ENCODE results near the gene MLH1. TPM values are rescaled to one million over a fixed set of nuclear protein-coding genes. Genes with fewer than 3 reads are reported as not detected.
"Not testable (repeated sequence)": the region's sequence is repeated elsewhere in the genome, so short reads cannot be mapped to it uniquely, and the experiment has no call there.

MLH1 gene
- total and polyA plus RNA-seq, 7 donors = 9.0 to 60.3 (median 27.2) TPM

GRCh38 chr3:37052860-37053259 is 59.5 kb downstream of the MLH1 start:
- H3K27me3 ChIP-seq = no peaks in the 10 kb centered on the region
- H3K4me3 ChIP-seq = no peak overlapping the region
- intact Hi-C loops (cut with DNase I) = no loop called here
- no peaks in the 10 kb centered on the region for H3K9me3 ChIP-seq
- peak overlapping the region in 2 of 4 donors; percentile 69 to 70 for H3K27ac ChIP-seq
- peaks cover 0 to 36% (median 18%) of the 10 kb centered on the region in 4 donors for H3K4me1 ChIP-seq
- DNase-seq = no peak
- TF ChIP-seq POLR2A (IDR thresholded peaks at IDR 0.05) (no peak), EP300 (IDR thresholded peaks at IDR 0.05) (no peak), POLR2AphosphoS5 (IDR thresholded peaks at IDR 0.05) (no peak)
- TF ChIP-seq, protein P1, sequence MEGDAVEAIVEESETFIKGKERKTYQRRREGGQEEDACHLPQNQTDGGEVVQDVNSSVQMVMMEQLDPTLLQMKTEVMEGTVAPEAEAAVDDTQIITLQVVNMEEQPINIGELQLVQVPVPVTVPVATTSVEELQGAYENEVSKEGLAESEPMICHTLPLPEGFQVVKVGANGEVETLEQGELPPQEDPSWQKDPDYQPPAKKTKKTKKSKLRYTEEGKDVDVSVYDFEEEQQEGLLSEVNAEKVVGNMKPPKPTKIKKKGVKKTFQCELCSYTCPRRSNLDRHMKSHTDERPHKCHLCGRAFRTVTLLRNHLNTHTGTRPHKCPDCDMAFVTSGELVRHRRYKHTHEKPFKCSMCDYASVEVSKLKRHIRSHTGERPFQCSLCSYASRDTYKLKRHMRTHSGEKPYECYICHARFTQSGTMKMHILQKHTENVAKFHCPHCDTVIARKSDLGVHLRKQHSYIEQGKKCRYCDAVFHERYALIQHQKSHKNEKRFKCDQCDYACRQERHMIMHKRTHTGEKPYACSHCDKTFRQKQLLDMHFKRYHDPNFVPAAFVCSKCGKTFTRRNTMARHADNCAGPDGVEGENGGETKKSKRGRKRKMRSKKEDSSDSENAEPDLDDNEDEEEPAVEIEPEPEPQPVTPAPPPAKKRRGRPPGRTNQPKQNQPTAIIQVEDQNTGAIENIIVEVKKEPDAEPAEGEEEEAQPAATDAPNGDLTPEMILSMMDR (IDR thresholded peaks at IDR 0.05) = no peak
- peaks cover 0 to 76% (median 30%) of the 10 kb centered on the region in 4 donors for H3K36me3 ChIP-seq

DNA sequence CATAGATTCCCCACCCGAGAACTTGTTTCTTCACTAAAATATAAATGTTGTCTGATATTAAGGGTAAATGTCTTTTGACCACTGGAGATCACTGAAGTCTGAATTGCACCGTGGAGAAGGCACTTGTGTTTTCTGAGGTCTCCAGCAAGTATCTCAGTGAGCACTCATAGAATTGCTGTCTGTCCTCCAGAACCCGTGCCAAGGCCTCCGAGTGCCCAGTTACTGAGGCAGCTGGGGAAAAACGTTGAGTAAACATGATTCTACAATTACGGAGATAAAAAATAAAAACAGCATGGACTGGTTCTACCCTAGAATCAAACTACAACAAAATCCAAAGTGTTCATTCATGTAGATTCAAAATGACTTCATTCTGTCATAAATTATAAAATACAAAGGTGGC is 60.0 kb downstream of the MLH1 start:
- WGBS, 2 donors = 53 to 78% methylated on average over 6 of the region's 6 CpGs
- Histone ChIP-seq H3K36me3 (peaks cover 1 to 76% (median 33%) of the 10 kb centered on the region in 4 donors), H3K4me1 (peaks cover 0 to 36% (median 18%) of the 10 kb centered on the region in 4 donors), H3K27me3 (no peaks in the 10 kb centered on the region), H3K9me3 (no peaks in the 10 kb centered on the region), H3K4me3 (no peak overlapping the region), H3K27ac (peak overlapping the region; percentile 47 to 70 (median 68))
- intact Hi-C loops (cut with DNase I) = no loop called here
- DNase-seq = no peak
- TF ChIP-seq, protein P1 (IDR thresholded peaks at IDR 0.05) = no peak
- no peak for TF ChIP-seq POLR2AphosphoS5 (IDR thresholded peaks at IDR 0.05)
- no peak for TF ChIP-seq EP300 (IDR thresholded peaks at IDR 0.05)
- no peak for TF ChIP-seq POLR2A (IDR thresholded peaks at IDR 0.05)

- Histone ChIP-seq H3K4me3 (no peak overlapping the region), H3K4me1 (peaks cover 0 to 36% (median 18%) of the 10 kb centered on the region in 4 donors), H3K27ac (peak overlapping the region; percentile 47 to 70 (median 68)), H3K27me3 (no peaks in the 10 kb centered on the region), H3K9me3 (no peaks in the 10 kb centered on the region), H3K36me3 (peaks cover 5 to 76% (median 33%) of the 10 kb centered on the region in 4 donors)
- WGBS, 2 donors = 94 to 97% methylated on average over 2 of the region's 2 CpGs
- no peak for DNase-seq
- intact Hi-C loops (cut with DNase I) = no loop called here
- no peak for TF ChIP-seq EP300 (IDR thresholded peaks at IDR 0.05)
- TF ChIP-seq, protein P1 (IDR thresholded peaks at IDR 0.05) = no peak
- TF ChIP-seq POLR2AphosphoS5 (IDR thresholded peaks at IDR 0.05) = no peak
- no peak for TF ChIP-seq POLR2A (IDR thresholded peaks at IDR 0.05)
Observed at GRCh38 chr3:37053753-37054152, 60.4 kb downstream of the MLH1 start.

DNA sequence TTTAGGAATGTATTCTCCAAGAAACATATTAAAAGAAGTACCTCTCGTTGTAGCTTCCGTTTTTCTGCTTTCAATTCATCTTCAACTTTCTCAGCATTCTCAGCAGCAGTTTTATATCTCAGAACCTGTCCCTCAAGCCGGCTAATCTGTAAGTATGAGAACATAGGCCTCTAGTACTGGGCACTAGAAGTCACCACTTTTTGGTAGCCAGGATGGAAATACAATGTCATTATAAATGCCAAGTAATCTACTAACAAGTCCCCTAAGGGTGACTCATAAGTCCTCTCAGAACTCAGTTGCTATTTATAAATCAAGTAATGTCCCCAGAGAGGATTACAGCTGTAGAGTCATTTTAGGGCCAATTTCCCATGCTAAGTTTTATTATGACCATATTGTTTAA is 61.1 kb downstream of the MLH1 start:
- intact Hi-C loops (cut with DNase I) = no loop called here
- Histone ChIP-seq H3K36me3 (peaks cover 6 to 74% (median 32%) of the 10 kb centered on the region in 4 donors), H3K4me3 (no peak overlapping the region), H3K27me3 (no peaks in the 10 kb centered on the region), H3K4me1 (peaks cover 0 to 36% (median 18%) of the 10 kb centered on the region in 4 donors), H3K27ac (peak overlapping the region; percentile 47 to 70 (median 68)), H3K9me3 (no peaks in the 10 kb centered on the region)
- peak; percentile 18 to 57 (median 50) for TF ChIP-seq POLR2AphosphoS5 (IDR thresholded peaks at IDR 0.05)
- TF ChIP-seq, protein P1 (IDR thresholded peaks at IDR 0.05) = no peak
- 57 to 68% methylated on average over 3 of the region's 3 CpGs for WGBS, 2 donors
- no peak for DNase-seq

- peaks cover 0 to 34% (median 18%) of the 10 kb centered on the region in 4 donors for H3K4me1 ChIP-seq
- peak overlapping the region; percentile 47 to 70 (median 68) for H3K27ac ChIP-seq
- intact Hi-C loops (cut with DNase I); DNase-seq; H3K27me3 ChIP-seq; H3K9me3 ChIP-seq; H3K4me3 ChIP-seq: not testable (repeated sequence)
- H3K36me3 ChIP-seq = peaks cover 6 to 68% (median 29%) of the 10 kb centered on the region in 4 donors
- 86 to 95% methylated on average over 8 of the region's 8 CpGs for WGBS, 2 donors
Observed at GRCh38 chr3:37055077-37055476, 61.8 kb downstream of the MLH1 start.

Data from sigmoid colon (tissue), 7 donors.